ACHN (cell line): ENCODE measurements around the gene INMT.
"Not testable (repeated sequence)": the region's sequence is repeated elsewhere in the genome, so short reads cannot be mapped to it uniquely, and the experiment has no call there.

Experiments
- DNase-seq: peaks from one replicate; pipeline ENCODE4 v3.0.0-alpha.2; 2015
- in situ Hi-C: cut with HindIII; loops from 2 replicates; pipeline ENCODE4 v1.10.0; 2017; ENCODE audit warnings: low sequenced_read_pairs, low pct_ligation_motif_present, low pct_unique_long_range_greater_than_20kb

The INMT gene

DNA sequence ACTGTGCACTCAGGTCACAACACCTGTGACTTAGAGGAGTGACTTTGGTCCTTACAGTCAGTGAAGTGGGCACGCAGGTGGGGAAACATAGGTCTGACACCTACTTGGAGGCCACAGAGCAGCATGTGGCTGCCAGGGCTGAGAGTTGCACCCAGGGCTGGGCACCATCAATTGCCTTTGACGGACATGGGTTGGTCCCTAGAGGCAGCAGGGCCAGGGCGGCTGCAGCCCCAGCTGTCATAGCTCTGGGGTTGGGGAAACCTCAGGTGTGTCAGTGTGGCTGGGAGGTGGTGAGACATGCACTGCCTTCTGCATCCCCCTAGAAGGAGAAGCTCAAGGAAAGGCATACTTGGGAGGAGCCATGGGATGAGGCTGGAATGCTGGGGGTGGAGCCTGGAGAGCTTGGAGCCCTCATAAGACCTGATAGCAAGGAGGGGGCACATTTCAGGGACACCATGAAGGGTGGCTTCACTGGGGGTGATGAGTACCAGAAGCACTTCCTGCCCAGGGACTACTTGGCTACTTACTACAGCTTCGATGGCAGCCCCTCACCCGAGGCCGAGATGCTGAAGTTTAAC lies at the start of gene INMT:
Gene INMT, plus strand, starts transcription at position 440 of the 578 bp plus-strand sequence. Its CDS starts 16 bp downstream, at position 456.
- DNase-seq = no peak
- in situ Hi-C loops = no loop called here

DNA sequence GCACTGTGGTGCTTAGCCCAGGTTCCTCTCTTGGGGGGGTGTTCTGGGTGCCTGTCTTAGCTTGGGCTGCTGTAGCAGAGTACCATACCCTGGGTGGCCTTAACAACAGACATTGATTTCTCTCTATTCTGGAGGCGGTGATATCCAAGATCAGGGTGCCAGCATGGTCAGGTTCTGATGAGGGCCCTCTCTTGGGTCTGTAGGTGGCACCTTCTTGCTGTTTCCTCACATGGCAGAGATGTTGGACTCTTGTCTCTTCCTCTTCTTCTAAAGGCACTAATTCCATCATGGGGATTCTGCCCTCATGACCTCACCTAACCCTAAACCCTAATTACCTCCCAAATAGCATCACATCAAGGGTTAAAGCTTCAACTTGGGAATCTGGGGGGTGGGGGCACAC lies 49.7 kb upstream of the INMT start:
- DNase-seq = no peak
- in situ Hi-C loops = no loop called here

DNA sequence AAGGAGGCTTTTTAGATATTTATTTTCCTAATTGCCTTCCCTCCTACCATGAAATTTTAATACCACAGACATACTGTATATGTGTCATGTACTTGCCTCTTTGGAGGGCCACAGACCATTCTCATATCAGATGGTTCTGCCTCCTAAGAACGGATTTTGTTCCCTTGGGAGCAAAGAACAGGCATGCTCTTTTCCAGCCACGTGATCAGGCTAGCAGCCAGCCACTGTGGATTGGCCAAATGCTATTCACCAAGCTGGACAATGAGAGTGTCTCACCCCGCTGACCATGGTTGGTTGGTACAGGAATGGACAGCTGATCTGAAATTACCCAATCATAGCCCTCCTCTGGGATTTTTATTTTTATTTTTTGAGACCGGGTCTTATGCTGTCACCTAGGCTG lies 48.2 kb upstream of the INMT start:
- DNase-seq = no peak
- in situ Hi-C loops = no loop called here

DNA sequence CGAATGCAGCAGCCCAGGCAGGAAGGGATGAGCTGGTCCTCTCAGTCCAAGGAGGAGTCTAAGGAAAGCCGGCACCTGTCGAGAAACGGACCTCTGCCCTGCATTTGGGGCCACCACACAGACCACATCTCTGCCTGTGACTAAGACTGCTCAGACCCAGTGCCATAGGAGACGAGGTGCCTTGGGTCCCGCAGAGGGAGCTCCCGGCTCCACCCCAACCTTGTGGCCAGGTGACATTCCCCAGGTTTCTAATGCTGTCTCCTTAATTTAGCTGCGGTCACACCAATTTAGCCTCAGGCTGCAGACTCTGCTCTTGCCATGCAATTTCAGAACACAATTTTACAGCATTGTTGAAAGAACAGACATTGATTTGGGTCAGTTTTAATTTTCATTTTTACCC lies 46.9 kb upstream of the INMT start:
- no peak for DNase-seq
- in situ Hi-C loops = no loop called here

DNA sequence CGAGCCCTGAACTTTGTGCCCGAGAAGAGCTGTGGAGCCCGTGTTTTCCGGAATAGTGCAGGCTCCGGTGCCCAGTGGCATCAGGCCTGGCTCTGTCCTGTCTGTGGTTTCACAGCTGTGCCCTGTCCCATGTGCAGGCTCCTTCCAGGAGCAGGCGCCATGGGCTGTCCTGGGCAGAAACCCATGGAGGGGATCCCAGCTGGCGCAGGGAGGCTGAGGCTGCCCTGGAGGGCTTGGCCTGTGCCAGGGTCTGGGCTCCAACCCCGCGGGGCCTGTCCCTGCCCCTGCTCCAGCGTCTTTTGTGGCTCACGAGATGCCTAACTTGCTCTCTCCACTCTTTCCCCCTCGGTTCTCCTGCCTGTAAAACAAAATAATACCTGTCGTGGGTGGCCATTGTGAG lies 46.3 kb upstream of the INMT start:
- DNase-seq = no peak
- in situ Hi-C loops = no loop called here

DNA sequence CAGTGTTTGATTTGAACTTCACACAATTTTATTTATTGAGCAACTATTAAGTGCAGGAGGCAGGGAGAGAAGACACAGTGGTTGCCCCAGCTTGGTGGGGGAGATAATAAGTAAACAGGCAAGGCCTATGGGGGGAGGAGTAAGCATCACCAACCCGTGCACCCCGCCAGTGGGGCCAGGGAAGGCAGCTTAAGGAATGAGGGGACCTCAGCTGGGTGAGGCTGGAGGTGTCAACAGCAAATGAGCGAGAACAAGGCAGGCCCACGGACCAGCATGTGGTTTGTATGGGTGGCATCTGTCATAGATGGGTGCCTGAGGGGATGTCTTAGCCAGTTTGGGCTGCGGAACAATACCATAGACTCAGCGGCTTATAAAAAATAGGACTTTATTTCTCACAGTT lies 45.6 kb upstream of the INMT start:
- DNase-seq = no peak
- in situ Hi-C loops = no loop called here

DNA sequence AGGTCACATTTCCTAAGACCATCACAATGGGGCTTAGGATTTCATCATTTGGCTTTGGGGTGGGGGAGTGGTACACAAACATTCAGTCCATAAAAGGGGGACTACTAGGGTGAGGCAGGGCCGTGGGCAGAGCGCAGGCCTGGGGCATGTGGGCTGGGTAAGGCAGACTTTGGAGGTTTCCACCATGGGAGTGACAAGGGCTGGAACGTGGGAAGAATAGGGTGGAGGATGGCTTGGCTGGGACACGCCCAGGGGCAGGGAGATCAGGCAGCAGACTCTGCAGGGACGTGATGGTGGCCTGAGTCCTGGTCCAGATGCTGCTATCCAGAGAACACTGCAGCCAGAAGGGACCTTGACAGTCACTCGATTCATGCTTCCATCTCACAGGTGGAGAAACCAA lies 45.0 kb upstream of the INMT start:
- in situ Hi-C loops = no loop called here
- no peak for DNase-seq

DNA sequence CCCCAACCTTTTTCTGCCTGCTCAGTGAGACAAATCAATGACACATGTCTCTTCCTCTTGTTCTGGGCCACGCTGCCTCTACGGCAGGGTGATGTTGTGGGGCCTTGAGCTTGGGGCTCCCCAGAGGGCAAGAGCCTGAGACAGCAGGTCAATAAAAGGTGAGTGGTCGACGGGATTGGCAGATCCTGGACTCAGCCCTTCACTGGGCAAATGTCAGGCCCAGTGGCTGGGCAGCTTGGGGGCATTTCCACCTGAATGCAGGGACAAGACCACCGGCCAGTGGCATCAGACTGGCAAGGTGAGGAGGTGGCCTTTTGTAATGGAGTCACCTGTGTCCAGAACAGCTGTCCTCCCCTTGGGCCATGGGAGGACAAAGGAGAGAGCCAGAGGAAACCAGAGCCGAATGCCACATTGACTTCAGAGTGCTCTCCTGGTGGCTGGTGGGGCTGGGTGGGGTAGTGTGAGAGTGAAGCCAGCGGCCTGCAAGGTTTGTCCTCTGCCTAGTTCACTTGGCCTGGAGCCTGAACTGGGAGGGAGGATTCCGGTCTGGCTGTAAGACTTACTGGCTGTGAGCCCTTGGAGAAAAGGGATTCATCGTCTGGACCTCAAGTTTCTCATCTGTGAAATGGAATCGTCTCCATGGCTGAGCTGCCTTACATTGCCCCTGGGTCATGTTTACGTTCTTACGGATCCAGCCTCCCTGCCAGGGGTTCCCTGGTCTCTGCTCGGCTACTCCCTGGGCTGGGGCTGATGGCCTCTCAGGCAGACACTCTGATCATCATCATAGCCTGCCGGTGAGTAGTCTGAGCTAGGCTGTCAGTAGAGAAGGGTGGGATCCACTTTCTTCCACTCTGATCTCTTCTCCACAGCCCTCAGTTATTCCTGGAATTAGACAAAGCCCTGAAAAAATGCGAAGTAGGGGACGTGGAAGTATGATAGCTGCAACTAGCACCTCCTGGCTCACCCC lies 44.3 kb upstream of the INMT start:
- in situ Hi-C loops = no loop called here
- DNase-seq = no peak

DNA sequence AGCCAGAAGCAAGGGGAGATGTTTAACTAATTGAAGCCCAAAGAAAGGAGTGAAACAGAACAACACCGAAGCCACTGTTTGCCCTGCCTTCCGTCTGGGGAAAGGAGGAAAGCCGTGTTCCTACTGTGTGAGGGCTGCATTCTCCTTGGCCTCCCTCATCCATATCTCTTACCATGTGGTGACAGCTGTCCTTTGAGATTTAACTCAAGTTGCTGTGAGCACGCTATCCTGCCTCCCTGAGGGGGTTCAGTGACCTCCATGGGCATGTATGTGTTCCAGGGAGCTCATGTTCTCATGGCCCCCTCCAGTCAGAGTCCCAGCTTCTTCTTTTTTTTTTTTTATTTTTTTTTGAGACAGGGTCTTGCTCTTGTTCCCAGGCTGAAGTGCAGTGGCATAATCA lies 43.5 kb upstream of the INMT start:
- no peak for DNase-seq
- in situ Hi-C loops = no loop called here

DNA sequence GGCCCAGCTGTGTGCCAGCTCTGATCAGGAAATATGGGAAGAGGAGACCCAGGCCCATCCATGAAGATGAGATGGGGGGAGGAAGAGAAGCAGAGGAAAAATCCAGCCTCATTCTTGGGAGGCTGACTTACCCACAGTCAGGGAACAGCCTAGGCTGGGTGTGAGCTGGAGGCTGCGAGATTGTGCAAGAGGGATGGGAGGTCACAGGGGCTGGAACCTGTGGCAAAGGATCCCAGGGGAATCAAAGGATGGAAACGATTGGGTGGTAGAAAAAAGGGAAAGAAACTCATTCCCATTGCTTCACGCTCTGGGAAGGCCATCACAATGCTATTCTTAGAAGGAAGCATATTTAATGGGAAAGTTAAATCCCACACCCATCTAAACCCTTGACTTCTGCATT lies 43.0 kb upstream of the INMT start:
- in situ Hi-C loops = no loop called here
- DNase-seq = no peak

DNA sequence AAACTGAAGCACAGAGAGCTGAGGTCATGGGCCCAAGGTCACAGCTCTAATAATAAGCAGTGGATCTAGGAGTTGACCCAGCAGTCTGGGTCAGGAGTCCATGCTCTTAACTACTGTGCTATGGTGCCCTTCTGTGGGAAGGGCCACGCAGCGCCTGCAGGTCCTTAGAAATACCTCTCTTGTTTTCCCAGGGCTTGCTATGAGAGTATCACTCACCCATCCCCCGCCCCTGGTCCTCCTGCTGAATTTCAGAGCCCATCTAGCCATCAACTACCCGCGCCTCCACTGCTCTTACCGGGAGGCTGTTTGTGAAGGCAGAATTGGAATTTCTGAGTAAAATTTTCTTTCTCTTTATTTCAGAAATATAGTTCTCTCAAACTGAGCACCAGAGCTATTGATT lies 42.4 kb upstream of the INMT start:
- in situ Hi-C loops = no loop called here
- DNase-seq = no peak

DNA sequence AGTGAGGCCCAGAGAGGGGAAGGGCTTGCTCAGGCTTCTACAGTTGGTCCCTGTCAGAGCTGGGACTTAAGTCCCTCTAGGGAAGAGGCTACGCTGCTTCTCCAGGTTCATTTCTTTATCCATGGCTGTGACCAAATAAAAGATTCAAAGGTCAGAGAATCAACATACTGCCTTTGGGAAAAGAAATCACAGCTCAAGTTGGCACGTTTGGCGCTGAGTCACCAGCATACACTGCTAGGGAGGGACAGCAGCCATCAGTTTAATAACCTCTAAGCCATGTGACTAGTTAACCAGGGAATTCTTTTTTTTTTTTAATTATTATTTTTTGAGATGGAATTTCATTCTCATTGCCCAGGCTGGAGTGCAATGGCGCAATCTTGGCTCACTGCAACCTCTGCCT lies 41.3 kb upstream of the INMT start:
- DNase-seq = no peak
- in situ Hi-C loops = no loop called here

DNA sequence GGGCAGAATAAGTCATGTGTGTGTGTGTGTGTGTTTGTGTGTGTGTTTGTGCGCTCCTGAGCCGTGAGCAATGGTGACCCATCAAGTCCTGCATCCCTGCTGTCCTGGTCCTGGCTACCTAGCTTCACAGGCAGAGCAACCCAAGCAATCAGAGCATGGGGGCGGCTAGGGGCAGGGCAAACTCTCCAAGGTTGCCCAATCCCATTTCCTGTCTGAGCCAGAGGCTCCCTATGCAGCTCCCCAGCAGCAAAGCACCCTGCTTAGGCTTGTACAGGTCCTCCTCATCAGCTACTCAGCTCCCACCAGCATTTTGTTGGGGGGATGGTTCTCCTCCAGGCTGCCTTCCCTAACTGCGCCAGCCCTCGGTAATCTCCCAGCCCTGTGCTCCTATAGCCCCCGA lies 38.5 kb upstream of the INMT start:
- no peak for DNase-seq
- in situ Hi-C loops = no loop called here

DNA sequence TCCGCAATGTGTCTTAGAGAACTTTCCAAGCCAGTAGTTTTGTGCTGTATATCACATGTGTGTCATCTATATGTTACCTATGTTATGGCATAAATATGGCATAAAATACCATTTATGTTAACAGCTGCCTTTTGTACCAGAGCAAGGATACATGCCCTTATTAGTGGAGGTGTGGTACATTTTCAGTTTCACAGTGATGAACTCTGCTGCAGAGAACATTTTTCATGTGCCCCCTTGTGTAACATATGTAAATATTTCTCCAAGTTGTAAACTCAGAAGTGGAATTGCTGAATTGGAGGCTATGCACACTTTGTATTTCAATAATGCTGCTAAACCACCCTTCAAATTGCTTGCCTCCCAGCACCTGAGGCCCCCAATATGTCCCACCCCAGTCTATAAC lies 37.8 kb upstream of the INMT start:
- in situ Hi-C loops = no loop called here
- DNase-seq = no peak

DNA sequence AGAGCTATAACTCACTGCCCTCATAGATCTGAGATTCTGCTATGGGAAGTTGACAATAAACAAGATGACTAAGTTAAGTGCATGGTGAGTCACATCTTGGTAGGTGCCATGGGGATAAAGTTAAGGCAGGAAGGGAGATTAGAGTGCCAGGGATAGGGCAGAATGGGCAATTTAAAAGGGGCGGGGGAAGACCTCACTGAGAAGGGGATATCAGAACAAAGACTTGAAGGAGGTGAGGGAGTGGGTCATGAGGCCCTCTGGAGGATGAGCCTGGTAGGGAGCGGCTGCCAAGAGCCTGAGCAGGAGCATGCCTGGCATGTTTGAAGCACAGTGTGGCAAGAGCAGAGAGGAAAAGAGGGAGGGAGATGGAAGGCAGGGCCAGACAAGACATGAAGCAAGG lies 34.8 kb upstream of the INMT start:
- DNase-seq = no peak
- in situ Hi-C loops = no loop called here

DNA sequence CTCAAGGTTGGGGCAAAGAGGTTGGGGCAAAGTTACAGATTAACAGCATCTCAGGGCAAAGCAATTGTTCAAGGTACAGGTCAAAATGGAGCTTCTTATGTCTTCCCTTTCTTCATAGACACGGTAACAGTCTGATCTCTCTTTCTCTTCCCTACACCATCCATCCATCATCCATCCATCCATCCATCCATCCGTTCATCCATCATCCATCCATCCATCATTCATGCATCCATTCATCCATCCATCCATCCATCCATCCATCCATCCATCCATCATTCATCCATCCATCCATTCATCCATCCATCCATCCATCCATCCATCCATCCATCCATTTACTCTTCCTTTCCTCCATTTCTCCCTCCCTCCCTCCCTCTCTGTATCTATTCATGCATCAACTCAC lies 32.5 kb upstream of the INMT start:
- in situ Hi-C loops, DNase-seq: not testable (repeated sequence)

DNA sequence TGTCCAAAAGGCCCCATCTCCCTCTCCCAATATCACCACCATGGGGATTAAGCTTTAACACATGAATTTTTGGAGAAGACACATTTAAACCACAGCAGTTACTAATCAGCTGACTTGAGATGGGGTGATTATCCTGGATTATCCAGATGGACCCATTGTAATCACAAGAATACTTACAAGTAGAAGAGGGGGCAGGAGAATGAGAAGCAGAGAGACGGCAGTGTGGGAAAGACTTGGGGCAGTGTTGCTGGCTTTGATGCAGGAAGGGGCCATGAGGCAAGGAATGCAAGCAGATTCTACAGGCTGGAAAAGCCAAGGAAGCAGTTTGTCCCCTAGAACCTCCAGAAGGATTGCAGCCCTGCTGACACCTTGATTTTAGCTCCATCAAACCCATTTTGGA lies 30.7 kb upstream of the INMT start:
- DNase-seq = no peak
- in situ Hi-C loops = no loop called here

DNA sequence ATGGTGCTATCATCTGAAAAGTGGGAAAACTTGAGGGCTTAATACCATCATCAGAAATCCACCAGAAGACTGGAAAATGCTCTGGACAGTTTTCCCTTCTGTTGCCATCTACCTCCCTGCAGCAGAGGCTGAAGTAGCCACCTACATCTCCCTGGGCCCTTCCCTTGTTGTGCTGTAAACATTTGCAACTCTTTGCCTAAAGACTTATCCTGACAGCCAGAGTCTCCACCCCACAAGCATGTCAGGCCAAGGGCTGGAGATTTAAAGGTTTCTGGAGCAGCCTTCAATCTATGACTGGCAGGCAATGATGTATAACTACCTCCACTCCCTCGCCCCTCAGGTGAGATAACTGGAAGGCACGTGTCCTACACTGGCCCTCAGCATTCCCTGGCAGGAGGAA lies 29.7 kb upstream of the INMT start:
- in situ Hi-C loops = no loop called here
- no peak for DNase-seq

DNA sequence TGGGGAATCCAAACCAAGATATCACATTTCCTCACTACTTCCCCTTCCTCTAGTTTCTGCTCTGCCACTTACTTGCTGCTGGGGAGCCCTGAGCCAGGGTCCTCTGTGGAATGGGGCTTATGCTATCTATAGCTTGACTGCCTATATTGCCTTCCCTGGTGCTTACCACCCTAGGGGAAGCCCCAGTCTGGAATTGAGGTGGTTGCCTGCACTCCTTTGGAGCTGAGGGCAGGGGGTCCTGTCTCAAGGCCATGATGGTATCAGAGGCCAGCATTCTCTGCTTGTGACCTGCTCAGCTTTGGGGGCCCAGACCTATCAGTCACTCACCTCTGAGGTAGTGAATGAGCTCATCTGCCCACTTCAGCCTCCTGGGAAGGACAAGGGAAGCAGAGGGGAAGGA lies 29.3 kb upstream of the INMT start:
- DNase-seq = no peak
- in situ Hi-C loops = no loop called here

DNA sequence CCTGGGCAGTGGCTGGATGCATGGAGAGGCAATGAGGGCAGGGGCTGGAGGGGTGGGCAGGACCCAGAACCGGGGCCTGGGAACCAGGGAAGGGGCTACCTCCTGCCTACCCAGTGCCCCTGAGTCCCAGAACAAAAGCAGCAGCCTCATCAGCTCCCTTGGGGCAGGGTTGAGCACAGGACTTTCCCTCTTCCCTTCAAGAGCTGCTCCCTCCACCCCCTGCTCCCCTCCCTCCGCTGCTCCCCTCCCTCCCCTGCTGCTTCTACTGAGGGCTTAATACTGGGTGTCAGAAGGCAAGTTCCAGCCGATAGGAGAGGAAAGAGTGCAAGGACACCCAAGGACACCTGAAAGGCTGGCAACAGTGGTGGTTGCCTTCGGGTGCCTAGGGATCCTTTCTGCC lies 28.2 kb upstream of the INMT start:
- in situ Hi-C loops = no loop called here
- DNase-seq = no peak
